Left lung (tissue), 10 donors: ENCODE measurements around the gene DNAJB14. TPM values are rescaled to one million over a fixed set of nuclear protein-coding genes. Genes with fewer than 3 reads are reported as not detected.
A peak's percentile ranks its signal among the peaks of the same experiment; 100 is the strongest.

Experiments used
- ATAC-seq: fragments of 200-7000 bp; cut with Tn5 transposase; one replicate; pipeline ENCODE4 v1.9.1; 2020; ENCODE audit warnings: moderate library complexity
- DNase-seq, 4 donors: peaks; one replicate each; pipeline ENCODE4 v3.0.0-alpha.2; 2013 to 2020
- H3K27ac ChIP-seq, 2 donors: fragments of 200-600 bp; sonication (generic) in 1 of 2; one replicate each; pipeline versions ENCODE4 v1.5.0 to v1.8.0; 2020 to 2021
- H3K27me3 ChIP-seq, 2 donors: fragments of 200-600 bp; sonication (generic) in 1 of 2; one replicate each; pipeline versions ENCODE4 v1.5.0 to v1.8.0; 2020 to 2021
- H3K36me3 ChIP-seq, 2 donors: fragments of 200-600 bp; sonication (generic) in 1 of 2; one replicate each; pipeline versions ENCODE4 v1.5.0 to v1.8.0; 2020 to 2021
- H3K4me1 ChIP-seq, 2 donors: fragments of 200-600 bp; one replicate each; pipeline ENCODE4 v1.8.0; 2021
- H3K4me3 ChIP-seq, 2 donors: fragments of 200-600 bp; sonication (generic) in 1 of 2; one replicate each; pipeline versions ENCODE4 v1.5.0 to v1.8.0; 2020 to 2021; ENCODE audit warnings: mild to moderate bottlenecking in 1 of 2
- H3K9me3 ChIP-seq, 2 donors: fragments of 200-600 bp; sonication (generic) in 1 of 2; one replicate each; pipeline versions ENCODE4 v1.5.0 to v1.8.0; 2020 to 2021
- intact Hi-C, 2 donors: fragments of 100-400 bp; cut with DNase I; formaldehyde crosslinking; loops; one replicate each; pipeline versions ENCODE4 v1.11.2 to v1.14.2; 2022
- polyA plus RNA-seq, 6 donors: library from polyadenylated mRNA; unstranded; fragments of 120-200 nt; gene quantifications; one replicate each; pipeline ENCODE4 v1.2.1, GENCODE V29; 2013; ENCODE audit not compliant: insufficient read length in 6 of 6
- total RNA-seq, 2 donors: library from RNA; stranded (reverse); fragmentation: NEBNext Ultra II Directional; extraction: Animal tissue kit (Norgen Biotek cat#: 25700); gene quantifications; one replicate each; pipeline ENCODE4 v1.2.1, GENCODE V29; 2021
- TF ChIP-seq, protein P1 (sequence below), 2 donors: fragments of 200-600 bp; sonication (generic) in 1 of 2; IDR thresholded peaks; one replicate each; pipeline versions ENCODE4 v1.5.0 to v1.8.0; 2021; ENCODE audit warnings: antibody characterized with exemption in 2 of 2
- donor health status: DM: no; HTN: yes; CAD: no.
- donor health status: DM: no; HTN: no; CAD: no.

The DNAJB14 gene
- total and polyA plus RNA-seq, 8 donors, result 44.7 to 60.3 (median 50.5) TPM

DNA sequence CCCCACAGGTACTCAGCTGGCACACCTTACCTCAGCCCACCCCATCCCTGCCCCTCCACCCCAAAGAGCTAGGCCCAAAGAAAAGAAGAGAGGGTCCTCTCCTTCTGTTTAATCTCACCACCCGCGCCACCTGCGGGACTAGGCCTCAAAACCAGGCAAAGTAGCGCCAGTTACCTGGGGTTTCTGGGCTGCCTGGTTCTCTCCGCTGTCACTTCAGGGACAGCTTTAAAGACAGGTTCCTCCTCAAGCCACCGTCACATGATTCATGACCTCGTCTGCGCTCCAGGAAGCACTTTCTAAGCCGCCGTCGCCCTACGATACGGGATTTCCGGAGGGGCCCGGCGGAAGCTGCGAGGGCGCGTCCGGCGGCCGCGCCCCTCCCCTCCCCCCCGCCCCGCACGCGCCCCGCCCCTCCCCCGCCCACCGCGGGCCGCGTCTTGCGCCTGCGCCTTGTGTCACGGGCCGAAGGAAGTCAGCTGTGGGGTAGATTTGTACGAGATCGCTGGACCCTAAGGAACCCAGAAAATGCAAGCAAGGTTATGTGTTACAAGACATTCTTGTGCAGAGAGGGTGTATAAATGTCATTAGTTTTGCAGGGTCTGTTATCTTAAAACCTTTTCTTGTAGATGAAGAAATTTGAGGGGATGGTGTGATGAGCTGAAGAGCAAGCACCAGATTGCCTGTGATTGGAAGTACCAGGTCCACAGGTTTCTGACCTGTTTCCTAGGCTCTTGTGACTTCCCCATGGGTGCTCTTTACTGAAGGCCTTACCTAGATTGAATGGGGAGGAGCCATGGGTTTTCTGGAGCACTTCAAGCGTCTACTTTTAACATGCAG is 52.0 kb downstream of the DNAJB14 start, which contains the start of gene LAMTOR3:
Gene LAMTOR3 (minus strand): TSS at position 267 of the 837 bp plus-strand sequence. CDS start 464 bp downstream, outside the sequence.
- no peaks in the 10 kb centered on the region for H3K9me3 ChIP-seq
- peak within 1 kb of the TSS; percentile 84 to 86 for H3K27ac ChIP-seq
- no peaks in the 10 kb centered on the region for H3K27me3 ChIP-seq
- H3K4me1 ChIP-seq, result peaks cover 0 to 43% of the 10 kb centered on the region in 2 donors
- intact Hi-C loops, result loop anchor here in 1 of 2 donors (10.0 kb wide), 1 partner anchor 50 kb away; the partner anchor contains the start of gene DNAJB14
- H3K36me3 ChIP-seq, result peaks cover 0 to 8% of the 10 kb centered on the region in 2 donors
- peak; percentile 99 for ATAC-seq
- TF ChIP-seq, protein P1, sequence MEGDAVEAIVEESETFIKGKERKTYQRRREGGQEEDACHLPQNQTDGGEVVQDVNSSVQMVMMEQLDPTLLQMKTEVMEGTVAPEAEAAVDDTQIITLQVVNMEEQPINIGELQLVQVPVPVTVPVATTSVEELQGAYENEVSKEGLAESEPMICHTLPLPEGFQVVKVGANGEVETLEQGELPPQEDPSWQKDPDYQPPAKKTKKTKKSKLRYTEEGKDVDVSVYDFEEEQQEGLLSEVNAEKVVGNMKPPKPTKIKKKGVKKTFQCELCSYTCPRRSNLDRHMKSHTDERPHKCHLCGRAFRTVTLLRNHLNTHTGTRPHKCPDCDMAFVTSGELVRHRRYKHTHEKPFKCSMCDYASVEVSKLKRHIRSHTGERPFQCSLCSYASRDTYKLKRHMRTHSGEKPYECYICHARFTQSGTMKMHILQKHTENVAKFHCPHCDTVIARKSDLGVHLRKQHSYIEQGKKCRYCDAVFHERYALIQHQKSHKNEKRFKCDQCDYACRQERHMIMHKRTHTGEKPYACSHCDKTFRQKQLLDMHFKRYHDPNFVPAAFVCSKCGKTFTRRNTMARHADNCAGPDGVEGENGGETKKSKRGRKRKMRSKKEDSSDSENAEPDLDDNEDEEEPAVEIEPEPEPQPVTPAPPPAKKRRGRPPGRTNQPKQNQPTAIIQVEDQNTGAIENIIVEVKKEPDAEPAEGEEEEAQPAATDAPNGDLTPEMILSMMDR (IDR thresholded peaks at IDR 0.05), result no peak
- peak; percentile 85 to 96 (median 94) for DNase-seq
- peak within 1 kb of the TSS; percentile 78 to 87 for H3K4me3 ChIP-seq

DNA sequence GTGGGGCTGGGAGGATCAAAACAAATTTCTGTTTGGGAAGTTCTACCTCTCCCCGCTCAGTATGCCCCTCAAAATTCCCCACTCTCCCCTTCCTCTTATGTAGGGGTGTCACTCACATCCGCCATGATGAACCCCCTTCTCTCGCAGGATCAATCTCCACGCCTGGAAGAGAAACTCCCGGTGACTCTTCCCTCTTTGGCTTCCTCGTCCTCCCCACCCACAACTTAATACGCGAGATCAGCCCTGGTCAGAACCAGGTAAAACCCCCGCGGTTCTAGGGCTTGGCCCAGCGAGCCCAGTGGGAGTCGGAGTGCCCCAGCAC is 52.6 kb downstream of the DNAJB14 start:
- Histone ChIP-seq H3K36me3 (peaks cover 0 to 8% of the 10 kb centered on the region in 2 donors), H3K4me3 (peak overlapping the region; percentile 78 to 87), H3K27ac (peak overlapping the region; percentile 84 to 86), H3K9me3 (no peaks in the 10 kb centered on the region), H3K27me3 (no peaks in the 10 kb centered on the region), H3K4me1 (peaks cover 0 to 48% of the 10 kb centered on the region in 2 donors)
- intact Hi-C loops, result loop anchor here in 1 of 2 donors (10.0 kb wide), 1 partner anchor 51 kb away; the partner anchor contains the start of gene DNAJB14
- ATAC-seq (peak; percentile 56), DNase-seq (no peak)
- TF ChIP-seq, protein P1 (IDR thresholded peaks at IDR 0.05), result no peak

DNA sequence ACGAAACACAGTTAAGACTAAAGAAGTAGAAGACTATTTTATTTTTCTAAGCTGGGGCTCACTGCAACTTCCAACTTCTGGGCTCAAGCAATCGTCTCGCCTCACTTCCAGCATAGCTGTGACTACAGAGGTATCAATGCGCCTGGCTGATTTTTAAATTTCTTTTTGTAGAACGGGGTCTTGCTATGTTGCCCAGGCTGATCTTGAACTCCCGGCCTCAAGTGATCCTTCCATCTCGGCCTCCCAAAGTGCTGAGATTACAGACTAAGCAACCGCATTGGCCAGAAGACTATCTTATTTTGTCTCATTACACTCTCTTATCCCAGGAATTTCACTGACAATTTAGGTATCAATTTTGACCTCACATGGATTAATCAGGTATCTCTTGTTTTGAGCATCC is 53.4 kb downstream of the DNAJB14 start:
- TF ChIP-seq, protein P1 (IDR thresholded peaks at IDR 0.05), result no peak
- Histone ChIP-seq H3K4me3 (peak overlapping the region; percentile 78 to 87), H3K27ac (no peak overlapping the region)

DNA sequence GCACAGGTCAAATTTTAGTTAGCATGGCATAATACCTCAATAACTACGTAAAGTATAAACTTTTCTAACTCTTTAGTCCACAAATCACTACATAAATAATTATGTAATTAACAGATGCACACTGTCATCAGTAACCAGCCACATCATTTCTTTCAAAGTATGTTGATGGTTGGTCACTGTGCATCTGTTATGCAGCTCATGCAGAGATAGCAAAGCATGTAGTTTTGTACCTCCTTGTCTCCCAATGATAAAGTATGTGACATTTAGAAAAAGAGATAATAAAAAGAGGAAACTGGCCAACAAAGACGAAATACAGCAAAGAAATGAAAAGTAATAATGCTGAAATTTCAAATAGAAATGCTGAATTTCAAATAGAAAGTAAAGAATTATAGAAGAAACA is 55.1 kb downstream of the DNAJB14 start:
- ATAC-seq (no peak), DNase-seq (no peak)
- peaks cover 0 to 16% of the 10 kb centered on the region in 2 donors for H3K36me3 ChIP-seq
- no peaks in the 10 kb centered on the region for H3K27me3 ChIP-seq
- TF ChIP-seq, protein P1 (IDR thresholded peaks at IDR 0.05), result no peak
- H3K4me3 ChIP-seq, result no peak overlapping the region
- intact Hi-C loops, result loop anchor here in 1 of 2 donors (10.0 kb wide), 1 partner anchor 53 kb away; the partner anchor contains the start of gene DNAJB14
- no peak overlapping the region for H3K27ac ChIP-seq
- peaks cover 0 to 57% of the 10 kb centered on the region in 2 donors for H3K4me1 ChIP-seq
- no peaks in the 10 kb centered on the region for H3K9me3 ChIP-seq

More for the DNA sequence above, 53.4 kb downstream of the DNAJB14 start:
- intact Hi-C loops, result loop anchor here in 1 of 2 donors (10.0 kb wide), 1 partner anchor 52 kb away; the partner anchor contains the start of gene DNAJB14
- H3K27me3 ChIP-seq, result no peaks in the 10 kb centered on the region
- H3K36me3 ChIP-seq, result peaks cover 0 to 8% of the 10 kb centered on the region in 2 donors
- no peaks in the 10 kb centered on the region for H3K9me3 ChIP-seq
- peaks cover 0 to 52% of the 10 kb centered on the region in 2 donors for H3K4me1 ChIP-seq
- ATAC-seq (no peak), DNase-seq (no peak)

DNA sequence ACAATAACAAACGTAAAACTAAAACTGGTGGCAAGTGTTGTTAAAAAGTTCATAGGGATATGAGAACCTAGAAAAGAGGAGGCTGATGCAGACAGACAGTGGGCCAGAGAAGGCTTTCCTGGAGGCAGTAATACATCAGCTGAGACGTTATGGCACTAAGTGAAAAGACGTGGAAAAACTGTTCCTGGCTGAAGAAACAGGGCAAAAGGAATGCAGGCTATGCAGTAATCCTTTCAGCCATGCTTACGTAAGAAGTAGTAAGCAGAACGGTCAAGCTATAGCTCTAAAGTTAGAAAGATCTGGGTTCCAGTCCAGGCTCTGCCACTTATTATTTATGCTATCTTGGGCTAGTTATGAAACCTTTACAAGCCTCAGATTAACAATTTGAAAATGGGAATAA is 58.6 kb downstream of the DNAJB14 start:
- H3K4me1 ChIP-seq, result peaks cover 0 to 40% of the 10 kb centered on the region in 2 donors
- peaks cover 0 to 48% of the 10 kb centered on the region in 2 donors for H3K36me3 ChIP-seq
- H3K27ac ChIP-seq, result no peak overlapping the region
- H3K27me3 ChIP-seq, result no peaks in the 10 kb centered on the region
- intact Hi-C loops, result loop anchor here in 1 of 2 donors (5.0 kb wide), 1 partner anchor 326 kb away; the partner anchor contains the start of gene TRMT10A
- no peak for ATAC-seq
- no peak for DNase-seq
- TF ChIP-seq, protein P1 (IDR thresholded peaks at IDR 0.05), result no peak
- H3K4me3 ChIP-seq, result no peak overlapping the region
- no peaks in the 10 kb centered on the region for H3K9me3 ChIP-seq
